GM12873 (cell line): ENCODE results near the gene ANKRD13D.

Experiments used
- CTCF ChIP-seq: IDR thresholded peaks from 2 replicates; pipeline ENCODE4 v1.5.1; 2012; ENCODE audit warnings: low read depth, mild to moderate bottlenecking, moderate library complexity, low read length, control low read depth; ENCODE audit not compliant: insufficient read depth; ENCODE audit errors: missing control alignments

Gene ANKRD13D

GRCh38 chr11:67264877-67265632 lies 24.0 kb upstream of the ANKRD13D start:
- TF ChIP-seq CTCF: no peak

- TF ChIP-seq CTCF: peak; percentile 75
Observed at GRCh38 chr11:67265633-67266448, 23.3 kb upstream of the ANKRD13D start.

GRCh38 chr11:67266449-67267187 lies 22.5 kb upstream of the ANKRD13D start, which contains the start of gene GRK2:
GRK2 (plus strand) TSS chr11:67266473; CDS start chr11:67266700, 227 bp downstream.
- no peak for TF ChIP-seq CTCF

GRCh38 chr11:67267188-67268080 lies 21.7 kb upstream of the ANKRD13D start:
- no peak for TF ChIP-seq CTCF

- peak; percentile 28 for TF ChIP-seq CTCF
Observed at GRCh38 chr11:67268081-67268961, 20.8 kb upstream of the ANKRD13D start.

GRCh38 chr11:67268962-67269268 lies 20.2 kb upstream of the ANKRD13D start:
- TF ChIP-seq CTCF: no peak
